Activated T-cell treated with anti-CD3 and anti-CD28 coated beads, Interleukin-2, amount 50 U/mL, for 4 hours (primary cell): Measurements from ENCODE around the gene ZCCHC7. TPM values are rescaled to one million over a fixed set of nuclear protein-coding genes. Genes with fewer than 3 reads are reported as not detected.

Source experiments
- ATAC-seq, 2 donors: fragments of 200-7000 bp; cut with Tn5 transposase; one replicate each; pipeline ENCODE4 v1.10.0; 2021
- DNase-seq: peaks from one replicate; pipeline ENCODE4 v3.0.0-alpha.2; 2020
- H3K27me3 Mint-ChIP-seq: one replicate; pipeline ENCODE4 v1.8.0; 2021; ENCODE audit warnings: low read depth, mixed read lengths
- H3K36me3 Mint-ChIP-seq: one replicate; pipeline ENCODE4 v1.8.0; 2022; ENCODE audit warnings: mixed read lengths; ENCODE audit not compliant: insufficient read depth
- H3K4me1 Mint-ChIP-seq: one replicate; pipeline ENCODE4 v1.8.0; 2021; ENCODE audit warnings: low read depth, mixed read lengths
- H3K4me3 Mint-ChIP-seq: one replicate; pipeline ENCODE4 v1.8.0; 2021; ENCODE audit warnings: mild to moderate bottlenecking, moderate library complexity, mixed read lengths
- H3K9me3 Mint-ChIP-seq: one replicate; pipeline ENCODE4 v1.8.0; 2021; ENCODE audit warnings: mixed read lengths
- total RNA-seq, 3 donors: library from RNA; stranded (reverse); gene quantifications; one replicate each; pipeline ENCODE4 v1.2.1, GENCODE V29; 2021

The ZCCHC7 gene
- total RNA-seq, 3 donors from 2014 or later = 23.6 to 25.6 (median 24.8) TPM

- H3K4me3 Mint-ChIP-seq = no peak overlapping the region
- H3K4me1 Mint-ChIP-seq = peaks cover 10% of the 10 kb centered on the region
- no peaks in the 10 kb centered on the region for H3K27me3 Mint-ChIP-seq
- H3K9me3 Mint-ChIP-seq = no peaks in the 10 kb centered on the region
- ATAC-seq = peak; percentile 62 to 65
- DNase-seq = no peak
- H3K36me3 Mint-ChIP-seq = peaks cover 29% of the 10 kb centered on the region
These were observed 188.8 kb downstream of the ZCCHC7 start for GRCh38 chr9:37309136-37309535.

- peaks cover 24% of the 10 kb centered on the region for H3K36me3 Mint-ChIP-seq
- no peaks in the 10 kb centered on the region for H3K9me3 Mint-ChIP-seq
- ATAC-seq (no peak), DNase-seq (no peak)
- H3K4me1 Mint-ChIP-seq = peaks cover 5% of the 10 kb centered on the region
- H3K27me3 Mint-ChIP-seq = no peaks in the 10 kb centered on the region
- H3K4me3 Mint-ChIP-seq = no peak overlapping the region
These were observed 191.7 kb downstream of the ZCCHC7 start for GRCh38 chr9:37311938-37312708.

GRCh38 chr9:37324261-37324683, 203.9 kb downstream of the ZCCHC7 start:
- Mint-ChIP-seq H3K36me3 (peaks cover 14% of the 10 kb centered on the region), H3K9me3 (no peaks in the 10 kb centered on the region), H3K4me1 (peaks cover 5% of the 10 kb centered on the region), H3K27me3 (no peaks in the 10 kb centered on the region), H3K4me3 (no peak overlapping the region)
- ATAC-seq = no peak
- no peak for DNase-seq

GRCh38 chr9:37324691-37325490, 204.5 kb downstream of the ZCCHC7 start:
- H3K36me3 Mint-ChIP-seq = peaks cover 11% of the 10 kb centered on the region
- ATAC-seq (no peak), DNase-seq (no peak)
- H3K27me3 Mint-ChIP-seq = no peaks in the 10 kb centered on the region
- H3K4me3 Mint-ChIP-seq = no peak overlapping the region
- peaks cover 5% of the 10 kb centered on the region for H3K4me1 Mint-ChIP-seq
- H3K9me3 Mint-ChIP-seq = no peaks in the 10 kb centered on the region

GRCh38 chr9:37325778-37326177, 205.4 kb downstream of the ZCCHC7 start:
- no peaks in the 10 kb centered on the region for H3K9me3 Mint-ChIP-seq
- ATAC-seq (no peak), DNase-seq (no peak)
- H3K36me3 Mint-ChIP-seq = peaks cover 6% of the 10 kb centered on the region
- H3K27me3 Mint-ChIP-seq = no peaks in the 10 kb centered on the region
- peaks cover 5% of the 10 kb centered on the region for H3K4me1 Mint-ChIP-seq
- no peak overlapping the region for H3K4me3 Mint-ChIP-seq

- no peak for ATAC-seq
- no peak overlapping the region for H3K4me3 Mint-ChIP-seq
- H3K36me3 Mint-ChIP-seq = peaks cover 2% of the 10 kb centered on the region
- peaks cover 5% of the 10 kb centered on the region for H3K4me1 Mint-ChIP-seq
- H3K27me3 Mint-ChIP-seq = no peaks in the 10 kb centered on the region
- H3K9me3 Mint-ChIP-seq = no peaks in the 10 kb centered on the region
- DNase-seq = no peak
These were observed 207.2 kb downstream of the ZCCHC7 start for GRCh38 chr9:37327553-37327952.

- ATAC-seq = no peak
- no peak for DNase-seq
- no peaks in the 10 kb centered on the region for H3K36me3 Mint-ChIP-seq
- H3K9me3 Mint-ChIP-seq = no peaks in the 10 kb centered on the region
- no peaks in the 10 kb centered on the region for H3K27me3 Mint-ChIP-seq
- peaks cover 5% of the 10 kb centered on the region for H3K4me1 Mint-ChIP-seq
- H3K4me3 Mint-ChIP-seq = no peak overlapping the region
These were observed 208.3 kb downstream of the ZCCHC7 start for GRCh38 chr9:37328556-37329227.

GRCh38 chr9:37329576-37329975, 209.2 kb downstream of the ZCCHC7 start:
- H3K4me1 Mint-ChIP-seq = peaks cover 5% of the 10 kb centered on the region
- DNase-seq = no peak
- H3K36me3 Mint-ChIP-seq = no peaks in the 10 kb centered on the region

GRCh38 chr9:37331871-37332270, 211.5 kb downstream of the ZCCHC7 start:
- DNase-seq (no peak), ATAC-seq (no peak)
- no peaks in the 10 kb centered on the region for H3K27me3 Mint-ChIP-seq
- no peaks in the 10 kb centered on the region for H3K36me3 Mint-ChIP-seq
- H3K4me3 Mint-ChIP-seq = no peak overlapping the region
- H3K9me3 Mint-ChIP-seq = no peaks in the 10 kb centered on the region
- peaks cover 2% of the 10 kb centered on the region for H3K4me1 Mint-ChIP-seq

More at GRCh38 chr9:37329576-37329975, 209.2 kb downstream of the ZCCHC7 start:
- Mint-ChIP-seq H3K9me3 (no peaks in the 10 kb centered on the region), H3K4me3 (no peak overlapping the region), H3K27me3 (no peaks in the 10 kb centered on the region)
- no peak for ATAC-seq

GRCh38 chr9:37332578-37332977, 212.2 kb downstream of the ZCCHC7 start:
- peaks cover 2% of the 10 kb centered on the region for H3K4me1 Mint-ChIP-seq
- no peaks in the 10 kb centered on the region for H3K27me3 Mint-ChIP-seq
- no peaks in the 10 kb centered on the region for H3K9me3 Mint-ChIP-seq
- no peak for DNase-seq
- no peak overlapping the region for H3K4me3 Mint-ChIP-seq
- no peak for ATAC-seq
- H3K36me3 Mint-ChIP-seq = no peaks in the 10 kb centered on the region

GRCh38 chr9:37333288-37333687, 212.9 kb downstream of the ZCCHC7 start:
- Mint-ChIP-seq H3K27me3 (no peaks in the 10 kb centered on the region), H3K9me3 (no peaks in the 10 kb centered on the region), H3K4me1 (no peaks in the 10 kb centered on the region), H3K4me3 (no peak overlapping the region), H3K36me3 (no peaks in the 10 kb centered on the region)
- no peak for ATAC-seq
- DNase-seq = no peak

- ATAC-seq (no peak), DNase-seq (no peak)
- Mint-ChIP-seq H3K27me3 (no peaks in the 10 kb centered on the region), H3K9me3 (no peaks in the 10 kb centered on the region), H3K4me3 (no peak overlapping the region), H3K4me1 (no peaks in the 10 kb centered on the region), H3K36me3 (no peaks in the 10 kb centered on the region)
These were observed 214.9 kb downstream of the ZCCHC7 start for GRCh38 chr9:37335238-37335637.

- no peaks in the 10 kb centered on the region for H3K36me3 Mint-ChIP-seq
- no peak for DNase-seq
- no peak for ATAC-seq
- no peak overlapping the region for H3K4me3 Mint-ChIP-seq
- no peaks in the 10 kb centered on the region for H3K9me3 Mint-ChIP-seq
- H3K27me3 Mint-ChIP-seq = no peaks in the 10 kb centered on the region
- H3K4me1 Mint-ChIP-seq = no peaks in the 10 kb centered on the region
These were observed 215.8 kb downstream of the ZCCHC7 start for GRCh38 chr9:37336150-37336549.

- ATAC-seq (no peak), DNase-seq (no peak)
- no peaks in the 10 kb centered on the region for H3K9me3 Mint-ChIP-seq
- H3K36me3 Mint-ChIP-seq = no peaks in the 10 kb centered on the region
- H3K27me3 Mint-ChIP-seq = no peaks in the 10 kb centered on the region
- no peak overlapping the region for H3K4me3 Mint-ChIP-seq
- H3K4me1 Mint-ChIP-seq = no peaks in the 10 kb centered on the region
These were observed 217.0 kb downstream of the ZCCHC7 start for GRCh38 chr9:37337301-37337890.
